ENCODE data around the gene TAF15.

DNA sequence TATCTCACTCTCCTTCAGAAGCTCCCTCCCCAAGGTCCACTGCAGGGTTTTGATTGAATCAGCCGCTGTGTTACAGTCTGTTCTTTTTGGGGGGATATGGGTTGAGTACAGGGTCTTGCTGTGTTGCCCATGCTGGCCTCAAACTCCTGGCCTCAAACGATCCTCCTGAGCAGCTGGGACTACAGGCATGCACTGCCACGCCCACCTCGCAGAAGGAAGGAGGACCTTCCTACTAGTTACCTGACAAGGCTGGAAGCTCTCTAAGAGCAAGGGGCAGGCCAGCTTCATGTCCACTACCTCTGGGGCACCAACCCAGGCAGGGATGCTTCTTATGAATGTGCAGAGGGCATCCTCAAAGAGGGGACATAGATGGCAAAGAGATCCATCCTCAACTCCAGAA lies 11.9 kb upstream of the TAF15 start:
- TF ChIP-seq, protein P1, sequence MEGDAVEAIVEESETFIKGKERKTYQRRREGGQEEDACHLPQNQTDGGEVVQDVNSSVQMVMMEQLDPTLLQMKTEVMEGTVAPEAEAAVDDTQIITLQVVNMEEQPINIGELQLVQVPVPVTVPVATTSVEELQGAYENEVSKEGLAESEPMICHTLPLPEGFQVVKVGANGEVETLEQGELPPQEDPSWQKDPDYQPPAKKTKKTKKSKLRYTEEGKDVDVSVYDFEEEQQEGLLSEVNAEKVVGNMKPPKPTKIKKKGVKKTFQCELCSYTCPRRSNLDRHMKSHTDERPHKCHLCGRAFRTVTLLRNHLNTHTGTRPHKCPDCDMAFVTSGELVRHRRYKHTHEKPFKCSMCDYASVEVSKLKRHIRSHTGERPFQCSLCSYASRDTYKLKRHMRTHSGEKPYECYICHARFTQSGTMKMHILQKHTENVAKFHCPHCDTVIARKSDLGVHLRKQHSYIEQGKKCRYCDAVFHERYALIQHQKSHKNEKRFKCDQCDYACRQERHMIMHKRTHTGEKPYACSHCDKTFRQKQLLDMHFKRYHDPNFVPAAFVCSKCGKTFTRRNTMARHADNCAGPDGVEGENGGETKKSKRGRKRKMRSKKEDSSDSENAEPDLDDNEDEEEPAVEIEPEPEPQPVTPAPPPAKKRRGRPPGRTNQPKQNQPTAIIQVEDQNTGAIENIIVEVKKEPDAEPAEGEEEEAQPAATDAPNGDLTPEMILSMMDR (IDR thresholded peaks at IDR 0.05), result no peak
- TF ChIP-seq POLR2A (IDR thresholded peaks at IDR 0.05), result no peak
